ENCODE measurements around the gene PACRG.

Gene PACRG

GRCh38 chr6:162964488-162965140 is 236.8 kb downstream of the PACRG start:
- Histone ChIP-seq H2BK15ac (ENCODE audit: low read depth, poor library complexity, severe bottlenecking) (no peak overlapping the region), H3K18ac (ENCODE audit: low read depth in 1 of 2, low read length in 2 of 2) (peak overlapping the region in 1 of 2 experiments; percentile 54), H3K23ac (ENCODE audit: low read length in 2 of 2) (no peak overlapping the region), H3K4me1 (ENCODE audit: control insufficient read depth, insufficient read depth, low read depth, low read length) (no peaks in the 10 kb centered on the region), H4K91ac (ENCODE audit: low read length) (no peak overlapping the region), H3K4me3 (ENCODE audit: insufficient read depth in 1 of 2, low read depth in 1 of 2, low read length in 2 of 2) (peak overlapping the region in 1 of 2 experiments; percentile 16), H3K79me1 (replicated peaks; ENCODE audit: low read length, poor library complexity, severe bottlenecking) (no peaks in the 10 kb centered on the region), H2BK12ac (ENCODE audit: low read length in 2 of 2) (no peak overlapping the region), H2BK5ac (ENCODE audit: low read depth, low read length, poor library complexity, severe bottlenecking) (no peak overlapping the region), H3K14ac (ENCODE audit: low read length in 2 of 2) (no peak overlapping the region), H3K9ac (ENCODE audit: low read length) (peak overlapping the region; percentile 59), H3K27me3 (ENCODE audit: control insufficient read depth in 1 of 2, insufficient read depth in 1 of 2, low read length in 2 of 2) (no peaks in the 10 kb centered on the region), H3K4me2 (ENCODE audit: low read length, poor library complexity, severe bottlenecking) (no peak overlapping the region), H2AFZ (ENCODE audit: low read depth, low read length) (no peak overlapping the region), H2BK120ac (ENCODE audit: low read depth, low read length) (no peak overlapping the region), H3K4ac (ENCODE audit: low read depth in 1 of 2, low read length in 2 of 2) (no peak overlapping the region), H3K9me3 (ENCODE audit: control insufficient read depth, low read length) (no peaks in the 10 kb centered on the region), H2AK5ac (ENCODE audit: low read length, severe bottlenecking) (peak overlapping the region; percentile 2), H3K36me3 (ENCODE audit: control insufficient read depth in 1 of 2, insufficient read depth in 2 of 2, low read depth in 1 of 2, low read length in 2 of 2) (no peaks in the 10 kb centered on the region), H4K8ac (ENCODE audit: low read length) (peak overlapping the region; percentile 27), H3K27ac (ENCODE audit: low read length, poor library complexity, severe bottlenecking) (peak overlapping the region; percentile 87)
- peak; percentile 98 for DNase-seq
- WGBS, result 4% methylated on average over 6 of the region's 6 CpGs

- peak overlapping the region; percentile 19 for H4K8ac ChIP-seq (ENCODE audit: low read length)
- H2BK15ac ChIP-seq (ENCODE audit: low read depth, poor library complexity, severe bottlenecking), result no peak overlapping the region
- no peaks in the 10 kb centered on the region for H3K27me3 ChIP-seq (ENCODE audit: control insufficient read depth in 1 of 2, insufficient read depth in 1 of 2, low read length in 2 of 2)
- DNase-seq, result no peak
- no peak overlapping the region for H2BK120ac ChIP-seq (ENCODE audit: low read depth, low read length)
- no peaks in the 10 kb centered on the region for H3K79me1 ChIP-seq (replicated peaks; ENCODE audit: low read length, poor library complexity, severe bottlenecking)
- H2AK5ac ChIP-seq (ENCODE audit: low read length, severe bottlenecking), result no peak overlapping the region
- H3K4me2 ChIP-seq (ENCODE audit: low read length, poor library complexity, severe bottlenecking), result no peak overlapping the region
- peak overlapping the region; percentile 32 to 49 for H2BK12ac ChIP-seq (ENCODE audit: low read length in 2 of 2)
- H3K36me3 ChIP-seq (ENCODE audit: control insufficient read depth in 1 of 2, insufficient read depth in 2 of 2, low read depth in 1 of 2, low read length in 2 of 2), result no peaks in the 10 kb centered on the region
- WGBS, result 86% methylated on average over 1 of the region's 1 CpG
- no peak overlapping the region for H3K23ac ChIP-seq (ENCODE audit: low read length in 2 of 2)
- peak overlapping the region; percentile 72 for H3K27ac ChIP-seq (ENCODE audit: low read length, poor library complexity, severe bottlenecking)
- no peak overlapping the region for H3K14ac ChIP-seq (ENCODE audit: low read length in 2 of 2)
- peak overlapping the region in 1 of 2 experiments; percentile 29 for H3K4ac ChIP-seq (ENCODE audit: low read depth in 1 of 2, low read length in 2 of 2)
- peak overlapping the region in 1 of 2 experiments; percentile 76 for H3K18ac ChIP-seq (ENCODE audit: low read depth in 1 of 2, low read length in 2 of 2)
- H3K4me1 ChIP-seq (ENCODE audit: control insufficient read depth, insufficient read depth, low read depth, low read length), result no peaks in the 10 kb centered on the region
- no peak overlapping the region for H2AFZ ChIP-seq (ENCODE audit: low read depth, low read length)
- H3K9ac ChIP-seq (ENCODE audit: low read length), result peak overlapping the region; percentile 30
- no peak overlapping the region for H4K91ac ChIP-seq (ENCODE audit: low read length)
- H2BK5ac ChIP-seq (ENCODE audit: low read depth, low read length, poor library complexity, severe bottlenecking), result peak overlapping the region; percentile 4
- H3K4me3 ChIP-seq (ENCODE audit: insufficient read depth in 1 of 2, low read depth in 1 of 2, low read length in 2 of 2), result no peak overlapping the region
- no peaks in the 10 kb centered on the region for H3K9me3 ChIP-seq (ENCODE audit: control insufficient read depth, low read length)
These were observed 237.6 kb downstream of the PACRG start for GRCh38 chr6:162965366-162965765.

GRCh38 chr6:162970246-162970645 is 242.5 kb downstream of the PACRG start:
- H3K4me1 ChIP-seq (ENCODE audit: control insufficient read depth, insufficient read depth, low read depth, low read length), result peaks cover 8% of the 10 kb centered on the region
- H4K8ac ChIP-seq (ENCODE audit: low read length), result no peak overlapping the region
- no peak overlapping the region for H4K91ac ChIP-seq (ENCODE audit: low read length)
- H3K36me3 ChIP-seq (ENCODE audit: control insufficient read depth in 1 of 2, insufficient read depth in 2 of 2, low read depth in 1 of 2, low read length in 2 of 2), result no peaks in the 10 kb centered on the region
- 83% methylated on average over 10 of the region's 10 CpGs for WGBS
- no peak overlapping the region for H3K18ac ChIP-seq (ENCODE audit: low read depth in 1 of 2, low read length in 2 of 2)
- H3K27ac ChIP-seq (ENCODE audit: low read length, poor library complexity, severe bottlenecking), result no peak overlapping the region
- H3K14ac ChIP-seq (ENCODE audit: low read length in 2 of 2), result no peak overlapping the region
- H3K4me3 ChIP-seq (ENCODE audit: insufficient read depth in 1 of 2, low read depth in 1 of 2, low read length in 2 of 2), result no peak overlapping the region
- DNase-seq, result no peak
- H3K27me3 ChIP-seq (ENCODE audit: control insufficient read depth in 1 of 2, insufficient read depth in 1 of 2, low read length in 2 of 2), result no peaks in the 10 kb centered on the region
- no peak overlapping the region for H2AK5ac ChIP-seq (ENCODE audit: low read length, severe bottlenecking)
- H3K9ac ChIP-seq (ENCODE audit: low read length), result no peak overlapping the region
- H2AFZ ChIP-seq (ENCODE audit: low read depth, low read length), result no peak overlapping the region
- H3K79me1 ChIP-seq (replicated peaks; ENCODE audit: low read length, poor library complexity, severe bottlenecking), result no peaks in the 10 kb centered on the region
- no peak overlapping the region for H2BK120ac ChIP-seq (ENCODE audit: low read depth, low read length)
- no peak overlapping the region for H3K4ac ChIP-seq (ENCODE audit: low read depth in 1 of 2, low read length in 2 of 2)
- H2BK15ac ChIP-seq (ENCODE audit: low read depth, poor library complexity, severe bottlenecking), result no peak overlapping the region
- H3K4me2 ChIP-seq (ENCODE audit: low read length, poor library complexity, severe bottlenecking), result no peak overlapping the region
- no peak overlapping the region for H2BK5ac ChIP-seq (ENCODE audit: low read depth, low read length, poor library complexity, severe bottlenecking)
- H2BK12ac ChIP-seq (ENCODE audit: low read length in 2 of 2), result no peak overlapping the region
- H3K23ac ChIP-seq (ENCODE audit: low read length in 2 of 2), result no peak overlapping the region
- no peaks in the 10 kb centered on the region for H3K9me3 ChIP-seq (ENCODE audit: control insufficient read depth, low read length)

GRCh38 chr6:162971356-162971755 is 243.6 kb downstream of the PACRG start:
- Histone ChIP-seq H3K4me1 (ENCODE audit: control insufficient read depth, insufficient read depth, low read depth, low read length) (peaks cover 8% of the 10 kb centered on the region), H2BK120ac (ENCODE audit: low read depth, low read length) (no peak overlapping the region), H3K36me3 (ENCODE audit: control insufficient read depth in 1 of 2, insufficient read depth in 2 of 2, low read depth in 1 of 2, low read length in 2 of 2) (no peaks in the 10 kb centered on the region), H2AK5ac (ENCODE audit: low read length, severe bottlenecking) (no peak overlapping the region), H3K4me3 (ENCODE audit: insufficient read depth in 1 of 2, low read depth in 1 of 2, low read length in 2 of 2) (no peak overlapping the region), H2BK12ac (ENCODE audit: low read length in 2 of 2) (no peak overlapping the region), H3K23ac (ENCODE audit: low read length in 2 of 2) (no peak overlapping the region), H3K79me1 (replicated peaks; ENCODE audit: low read length, poor library complexity, severe bottlenecking) (no peaks in the 10 kb centered on the region), H3K4me2 (ENCODE audit: low read length, poor library complexity, severe bottlenecking) (no peak overlapping the region), H3K27ac (ENCODE audit: low read length, poor library complexity, severe bottlenecking) (peak overlapping the region; percentile 77), H3K14ac (ENCODE audit: low read length in 2 of 2) (no peak overlapping the region), H3K4ac (ENCODE audit: low read depth in 1 of 2, low read length in 2 of 2) (no peak overlapping the region), H3K9me3 (ENCODE audit: control insufficient read depth, low read length) (no peaks in the 10 kb centered on the region), H2BK15ac (ENCODE audit: low read depth, poor library complexity, severe bottlenecking) (no peak overlapping the region), H3K18ac (ENCODE audit: low read depth in 1 of 2, low read length in 2 of 2) (no peak overlapping the region), H2AFZ (ENCODE audit: low read depth, low read length) (no peak overlapping the region), H3K27me3 (ENCODE audit: control insufficient read depth in 1 of 2, insufficient read depth in 1 of 2, low read length in 2 of 2) (no peaks in the 10 kb centered on the region), H4K8ac (ENCODE audit: low read length) (no peak overlapping the region), H3K9ac (ENCODE audit: low read length) (no peak overlapping the region), H4K91ac (ENCODE audit: low read length) (no peak overlapping the region), H2BK5ac (ENCODE audit: low read depth, low read length, poor library complexity, severe bottlenecking) (peak overlapping the region; percentile 35)
- no peak for DNase-seq
- WGBS, result 100% methylated on average over 2 of the region's 7 CpGs
